ENCODE results near the gene SETBP1. TPM values are rescaled to one million over a fixed set of nuclear protein-coding genes. Genes with fewer than 3 reads are reported as not detected.

Gene SETBP1
- total and polyA plus RNA-seq, 3 donors from 2014 or later: 6.2 to 34.7 (median 33.1) TPM

GRCh38 chr18:44836263-44836662 lies 155.6 kb downstream of the SETBP1 start:
- TF ChIP-seq POLR2A (IDR thresholded peaks at IDR 0.05): no peak
- TF ChIP-seq, protein P1, sequence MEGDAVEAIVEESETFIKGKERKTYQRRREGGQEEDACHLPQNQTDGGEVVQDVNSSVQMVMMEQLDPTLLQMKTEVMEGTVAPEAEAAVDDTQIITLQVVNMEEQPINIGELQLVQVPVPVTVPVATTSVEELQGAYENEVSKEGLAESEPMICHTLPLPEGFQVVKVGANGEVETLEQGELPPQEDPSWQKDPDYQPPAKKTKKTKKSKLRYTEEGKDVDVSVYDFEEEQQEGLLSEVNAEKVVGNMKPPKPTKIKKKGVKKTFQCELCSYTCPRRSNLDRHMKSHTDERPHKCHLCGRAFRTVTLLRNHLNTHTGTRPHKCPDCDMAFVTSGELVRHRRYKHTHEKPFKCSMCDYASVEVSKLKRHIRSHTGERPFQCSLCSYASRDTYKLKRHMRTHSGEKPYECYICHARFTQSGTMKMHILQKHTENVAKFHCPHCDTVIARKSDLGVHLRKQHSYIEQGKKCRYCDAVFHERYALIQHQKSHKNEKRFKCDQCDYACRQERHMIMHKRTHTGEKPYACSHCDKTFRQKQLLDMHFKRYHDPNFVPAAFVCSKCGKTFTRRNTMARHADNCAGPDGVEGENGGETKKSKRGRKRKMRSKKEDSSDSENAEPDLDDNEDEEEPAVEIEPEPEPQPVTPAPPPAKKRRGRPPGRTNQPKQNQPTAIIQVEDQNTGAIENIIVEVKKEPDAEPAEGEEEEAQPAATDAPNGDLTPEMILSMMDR (IDR thresholded peaks at IDR 0.05): no peak
- H3K27me3 ChIP-seq: no peaks in the 10 kb centered on the region
- H3K4me1 ChIP-seq: peaks cover 19% of the 10 kb centered on the region
- WGBS, 2 donors: 69 to 70% methylated on average over 2 of the region's 2 CpGs
- no peaks in the 10 kb centered on the region for H3K36me3 ChIP-seq (ENCODE audit: low read depth, missing control alignments)
- H3K27ac ChIP-seq: peak overlapping the region in 1 of 2 donors; percentile 23
- intact Hi-C loops (cut with DNase I; ENCODE audit: low total_unique reads): no loop called here
- no peak overlapping the region for H3K4me3 ChIP-seq
- no peaks in the 10 kb centered on the region for H3K9me3 ChIP-seq
- no peak for DNase-seq

GRCh38 chr18:44837482-44838180 lies 156.9 kb downstream of the SETBP1 start:
- DNase-seq: no peak
- H3K27ac ChIP-seq: no peak overlapping the region
- peaks cover 19% of the 10 kb centered on the region for H3K4me1 ChIP-seq
- intact Hi-C loops (cut with DNase I; ENCODE audit: low total_unique reads): no loop called here
- no peaks in the 10 kb centered on the region for H3K9me3 ChIP-seq
- H3K4me3 ChIP-seq: no peak overlapping the region
- 70 to 79% methylated on average over 6 of the region's 6 CpGs for WGBS, 2 donors
- no peak for TF ChIP-seq POLR2A (IDR thresholded peaks at IDR 0.05)
- TF ChIP-seq, protein P1 (IDR thresholded peaks at IDR 0.05): no peak
- H3K27me3 ChIP-seq: no peaks in the 10 kb centered on the region
- no peaks in the 10 kb centered on the region for H3K36me3 ChIP-seq (ENCODE audit: low read depth, missing control alignments)

DNA sequence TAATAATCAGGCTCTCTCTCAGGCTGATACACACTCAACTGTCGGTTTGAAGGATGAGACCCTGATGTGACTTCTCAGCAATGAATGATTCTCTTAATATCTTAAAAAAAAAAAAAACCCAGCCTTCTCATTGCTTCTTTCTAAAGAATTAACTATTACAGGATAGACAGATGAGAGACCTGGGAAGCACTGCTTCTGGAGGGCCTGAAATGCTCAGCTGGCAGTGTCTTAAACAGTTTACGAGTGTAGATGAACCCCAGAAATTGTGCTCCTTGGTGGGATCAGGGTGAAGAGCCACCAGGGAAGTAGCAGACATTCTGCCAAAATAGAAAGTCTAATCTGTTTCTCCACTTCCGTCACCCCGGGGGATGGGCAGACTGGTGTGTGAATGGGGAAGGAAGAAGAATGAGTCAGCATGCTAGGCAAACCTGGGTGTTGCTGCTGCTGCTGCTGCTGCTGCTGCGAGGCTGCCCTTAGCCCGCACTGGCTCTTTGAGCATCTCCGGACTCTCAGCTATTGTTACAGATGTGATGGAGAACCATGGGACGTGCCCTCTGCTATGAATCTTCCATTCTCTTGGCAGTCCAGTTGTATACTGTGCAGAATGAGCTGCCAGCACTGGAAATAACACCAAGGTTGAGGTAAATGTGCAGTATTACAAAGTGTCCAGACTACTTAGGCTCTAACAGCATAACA lies 158.4 kb downstream of the SETBP1 start:
- DNase-seq: peak; percentile 45
- H3K4me1 ChIP-seq: peaks cover 19% of the 10 kb centered on the region
- H3K27ac ChIP-seq: no peak overlapping the region
- H3K27me3 ChIP-seq: no peaks in the 10 kb centered on the region
- no peak for TF ChIP-seq POLR2A (IDR thresholded peaks at IDR 0.05)
- TF ChIP-seq, protein P1 (IDR thresholded peaks at IDR 0.05): no peak
- WGBS, 2 donors: 43 to 52% methylated on average over 8 of the region's 8 CpGs
- H3K36me3 ChIP-seq (ENCODE audit: low read depth, missing control alignments): no peaks in the 10 kb centered on the region
- no peak overlapping the region for H3K4me3 ChIP-seq
- intact Hi-C loops (cut with DNase I; ENCODE audit: low total_unique reads): no loop called here
- H3K9me3 ChIP-seq: no peaks in the 10 kb centered on the region

DNA sequence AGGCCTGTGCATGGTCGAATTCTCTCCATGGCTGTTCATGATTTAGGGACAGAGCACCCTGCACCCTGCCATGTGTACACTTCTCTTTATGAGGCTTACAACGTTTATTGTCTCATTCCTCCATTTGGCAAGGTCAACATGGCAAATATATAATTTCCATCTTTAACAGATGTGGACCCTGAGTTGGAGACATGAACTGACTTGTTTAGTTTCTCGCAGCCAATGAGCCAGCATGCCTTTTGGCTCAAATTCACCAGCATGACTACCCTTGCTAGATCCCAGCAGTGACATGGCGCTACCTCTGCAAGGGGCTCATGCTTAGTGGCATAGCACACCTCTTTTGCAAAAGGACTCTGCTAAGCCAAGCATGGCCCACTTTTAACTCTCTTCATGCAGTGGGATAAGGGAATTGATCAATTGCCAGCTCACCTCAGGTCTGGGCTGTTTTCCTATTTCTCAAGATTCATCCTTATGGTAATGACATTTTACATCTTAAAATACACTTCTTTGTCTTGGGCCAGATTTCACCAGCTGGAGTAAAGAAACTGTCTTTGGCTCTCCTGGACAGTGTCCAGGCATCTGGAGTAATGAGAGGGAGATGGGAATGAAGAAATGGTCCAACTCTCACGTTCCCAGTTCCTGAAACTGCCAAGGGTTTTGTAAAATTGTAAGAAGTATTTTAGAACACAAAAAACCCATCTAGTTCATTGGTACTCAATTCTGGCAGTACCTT lies 159.5 kb downstream of the SETBP1 start:
- no peak overlapping the region for H3K4me3 ChIP-seq
- no peak for TF ChIP-seq POLR2A (IDR thresholded peaks at IDR 0.05)
- TF ChIP-seq, protein P1 (IDR thresholded peaks at IDR 0.05): no peak
- no peak for DNase-seq
- WGBS, 2 donors: 70 to 78% methylated on average over 5 of the region's 5 CpGs
- no peaks in the 10 kb centered on the region for H3K36me3 ChIP-seq (ENCODE audit: low read depth, missing control alignments)
- peaks cover 16% of the 10 kb centered on the region for H3K4me1 ChIP-seq
- H3K27ac ChIP-seq: no peak overlapping the region
- no peaks in the 10 kb centered on the region for H3K27me3 ChIP-seq
- intact Hi-C loops (cut with DNase I; ENCODE audit: low total_unique reads): no loop called here
- no peaks in the 10 kb centered on the region for H3K9me3 ChIP-seq
